Left ventricle myocardium inferior (tissue), 1 donor: ENCODE data around the gene MACROD2. TPM values are rescaled to one million over a fixed set of nuclear protein-coding genes. Genes with fewer than 3 reads are reported as not detected.

Experiments used
- DNase-seq: peaks from one replicate; pipeline ENCODE4 v3.0.0-alpha.2; 2020
- H3K27ac ChIP-seq: fragments of 200-600 bp; replicated peaks from 2 replicates; pipeline ENCODE4 v1.8.0; 2021
- H3K27me3 ChIP-seq: fragments of 200-600 bp; 2 replicates; pipeline ENCODE4 v1.8.0; 2021; ENCODE audit warnings: low read depth
- H3K36me3 ChIP-seq: fragments of 200-600 bp; 2 replicates; pipeline ENCODE4 v1.8.0; 2021
- H3K4me1 ChIP-seq: fragments of 200-600 bp; 2 replicates; pipeline ENCODE4 v1.8.0; 2021
- H3K4me3 ChIP-seq: fragments of 200-600 bp; 2 replicates; pipeline ENCODE4 v1.8.0; 2021; ENCODE audit warnings: mild to moderate bottlenecking, moderate library complexity
- H3K9me3 ChIP-seq: fragments of 200-600 bp; replicated peaks from 2 replicates; pipeline ENCODE4 v1.8.0; 2021
- intact Hi-C: fragments of 100-400 bp; cut with micrococcal nuclease; formaldehyde crosslinking; loops from one replicate; pipeline ENCODE4 v1.11.0; 2022
- total RNA-seq: library from RNA; stranded (reverse); fragmentation: NEBNext Ultra II Directional; extraction: Animal tissue kit (Norgen Biotek cat#: 25700); gene quantifications from one replicate; pipeline ENCODE4 v1.2.1, GENCODE V29; 2021
- TF ChIP-seq, protein P1 (sequence below): fragments of 200-600 bp; IDR thresholded peaks from 2 replicates; pipeline ENCODE4 v1.8.0; 2021; ENCODE audit warnings: antibody characterized with exemption, mild to moderate bottlenecking, borderline replicate concordance
- donor health status: DM: no; HTN: yes; CAD: no; lungs with severe emphysema.

MACROD2 gene
- total RNA-seq, 1 donor from 2014 or later = 3.6 TPM

DNA sequence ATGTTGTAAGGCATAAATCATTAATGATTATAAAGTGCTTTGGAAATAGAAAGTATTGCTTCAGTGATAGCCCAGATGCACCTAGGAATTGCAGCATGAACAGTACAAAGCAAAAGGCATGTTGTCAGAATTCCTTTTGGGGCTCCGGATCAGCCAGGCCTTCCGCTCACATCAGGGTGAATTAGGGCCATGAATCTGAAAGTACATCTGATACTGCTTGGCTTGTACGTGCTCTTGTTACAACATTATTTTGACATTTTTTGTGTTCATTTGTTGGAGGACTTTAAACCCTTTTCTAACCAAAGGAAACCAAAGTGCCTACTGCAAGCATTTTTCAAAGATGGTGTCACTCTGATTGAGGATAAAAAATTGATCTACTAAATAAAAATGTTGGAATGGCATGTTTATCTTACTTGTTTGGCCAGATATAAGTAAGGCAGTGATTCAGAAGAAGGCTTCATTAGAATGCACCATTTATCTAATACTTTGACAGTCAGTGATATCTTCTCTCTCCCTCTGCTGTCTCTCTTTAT lies 1347.7 kb downstream of the MACROD2 start:
- no peak for DNase-seq
- no peak overlapping the region for H3K4me3 ChIP-seq
- no peaks in the 10 kb centered on the region for H3K9me3 ChIP-seq
- no peaks in the 10 kb centered on the region for H3K27me3 ChIP-seq
- H3K4me1 ChIP-seq = no peaks in the 10 kb centered on the region
- intact Hi-C loops = no loop called here
- H3K27ac ChIP-seq = no peak overlapping the region
- TF ChIP-seq, protein P1, sequence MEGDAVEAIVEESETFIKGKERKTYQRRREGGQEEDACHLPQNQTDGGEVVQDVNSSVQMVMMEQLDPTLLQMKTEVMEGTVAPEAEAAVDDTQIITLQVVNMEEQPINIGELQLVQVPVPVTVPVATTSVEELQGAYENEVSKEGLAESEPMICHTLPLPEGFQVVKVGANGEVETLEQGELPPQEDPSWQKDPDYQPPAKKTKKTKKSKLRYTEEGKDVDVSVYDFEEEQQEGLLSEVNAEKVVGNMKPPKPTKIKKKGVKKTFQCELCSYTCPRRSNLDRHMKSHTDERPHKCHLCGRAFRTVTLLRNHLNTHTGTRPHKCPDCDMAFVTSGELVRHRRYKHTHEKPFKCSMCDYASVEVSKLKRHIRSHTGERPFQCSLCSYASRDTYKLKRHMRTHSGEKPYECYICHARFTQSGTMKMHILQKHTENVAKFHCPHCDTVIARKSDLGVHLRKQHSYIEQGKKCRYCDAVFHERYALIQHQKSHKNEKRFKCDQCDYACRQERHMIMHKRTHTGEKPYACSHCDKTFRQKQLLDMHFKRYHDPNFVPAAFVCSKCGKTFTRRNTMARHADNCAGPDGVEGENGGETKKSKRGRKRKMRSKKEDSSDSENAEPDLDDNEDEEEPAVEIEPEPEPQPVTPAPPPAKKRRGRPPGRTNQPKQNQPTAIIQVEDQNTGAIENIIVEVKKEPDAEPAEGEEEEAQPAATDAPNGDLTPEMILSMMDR = no peak
- no peaks in the 10 kb centered on the region for H3K36me3 ChIP-seq

DNA sequence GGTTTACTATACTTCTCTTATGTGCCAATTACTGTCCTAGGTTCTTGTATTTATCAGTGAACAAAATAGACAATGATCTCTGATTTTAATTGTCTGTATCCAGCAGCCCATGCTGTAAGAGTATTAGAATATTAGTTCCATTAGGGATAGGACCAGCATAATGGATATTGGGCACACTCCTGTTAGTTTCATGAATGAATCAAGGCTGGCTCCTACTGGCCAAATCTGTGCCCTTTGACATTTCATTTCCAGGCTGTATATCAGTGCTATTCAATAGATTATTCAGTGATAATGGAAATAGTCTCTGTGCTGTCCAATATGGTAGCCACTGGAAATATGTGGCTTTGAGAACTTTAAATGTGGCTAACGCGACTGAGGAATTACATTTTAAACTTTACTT lies 1350.0 kb downstream of the MACROD2 start:
- DNase-seq = no peak
- no peaks in the 10 kb centered on the region for H3K9me3 ChIP-seq
- H3K27ac ChIP-seq = no peak overlapping the region
- H3K36me3 ChIP-seq = no peaks in the 10 kb centered on the region
- H3K4me1 ChIP-seq = no peaks in the 10 kb centered on the region
- H3K4me3 ChIP-seq = no peak overlapping the region
- H3K27me3 ChIP-seq = no peaks in the 10 kb centered on the region
- intact Hi-C loops = no loop called here
- TF ChIP-seq, protein P1 = no peak

DNA sequence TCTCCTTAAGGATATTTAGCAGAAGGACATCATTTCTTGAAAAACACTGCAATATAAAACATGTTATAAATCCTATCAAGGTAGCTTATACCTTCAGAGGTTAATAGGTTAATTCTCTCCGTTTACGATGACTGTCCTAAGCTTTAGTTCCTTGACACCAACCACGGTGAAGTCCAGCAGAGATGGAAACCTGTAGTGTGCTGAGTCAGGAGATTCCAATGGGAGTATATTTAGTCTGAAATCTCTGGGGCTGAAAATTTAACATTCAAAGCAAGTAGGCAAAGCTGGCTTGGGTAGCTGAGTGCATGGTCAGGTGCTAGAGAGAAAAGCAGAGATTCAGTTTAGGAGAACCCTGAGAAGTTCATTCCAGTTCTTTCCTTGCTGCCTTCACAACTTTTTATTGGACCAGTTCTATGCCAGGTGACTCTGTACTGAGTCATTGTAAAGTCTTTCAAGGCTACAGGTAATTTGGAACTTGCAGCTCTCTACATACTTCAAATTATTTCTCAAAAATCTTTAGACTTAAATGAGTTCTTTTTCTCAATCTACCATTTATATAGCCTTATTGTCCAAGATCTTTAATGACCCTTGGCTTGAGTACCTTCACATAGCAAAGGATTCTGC lies 1351.5 kb downstream of the MACROD2 start:
- no peaks in the 10 kb centered on the region for H3K9me3 ChIP-seq
- intact Hi-C loops = no loop called here
- no peaks in the 10 kb centered on the region for H3K27me3 ChIP-seq
- no peak overlapping the region for H3K27ac ChIP-seq
- TF ChIP-seq, protein P1 = no peak
- no peak overlapping the region for H3K4me3 ChIP-seq
- DNase-seq = no peak
- no peaks in the 10 kb centered on the region for H3K4me1 ChIP-seq
- no peaks in the 10 kb centered on the region for H3K36me3 ChIP-seq

DNA sequence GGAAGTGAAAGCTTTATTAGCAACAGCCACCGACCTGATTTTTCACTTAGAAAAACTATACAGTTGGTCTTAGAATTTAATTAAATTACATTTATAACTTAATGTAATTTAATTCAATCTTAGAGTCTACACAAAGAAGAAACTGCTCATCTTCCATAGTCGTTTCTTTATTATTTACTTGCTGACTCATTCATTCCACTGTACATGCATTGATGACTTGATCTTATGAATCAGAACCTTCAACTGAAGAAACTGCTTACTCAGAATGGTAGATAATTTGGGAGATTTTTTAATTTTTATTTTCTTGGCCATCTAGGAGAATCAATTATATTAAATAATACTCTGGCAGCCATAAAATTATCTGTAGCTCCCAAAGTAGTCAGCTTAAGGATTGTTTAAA lies 1363.7 kb downstream of the MACROD2 start:
- Histone ChIP-seq H3K27me3 (no peaks in the 10 kb centered on the region), H3K4me1 (no peaks in the 10 kb centered on the region), H3K36me3 (no peaks in the 10 kb centered on the region), H3K27ac (no peak overlapping the region), H3K4me3 (no peak overlapping the region), H3K9me3 (no peaks in the 10 kb centered on the region)
- TF ChIP-seq, protein P1 = no peak
- intact Hi-C loops = no loop called here
- DNase-seq = no peak

DNA sequence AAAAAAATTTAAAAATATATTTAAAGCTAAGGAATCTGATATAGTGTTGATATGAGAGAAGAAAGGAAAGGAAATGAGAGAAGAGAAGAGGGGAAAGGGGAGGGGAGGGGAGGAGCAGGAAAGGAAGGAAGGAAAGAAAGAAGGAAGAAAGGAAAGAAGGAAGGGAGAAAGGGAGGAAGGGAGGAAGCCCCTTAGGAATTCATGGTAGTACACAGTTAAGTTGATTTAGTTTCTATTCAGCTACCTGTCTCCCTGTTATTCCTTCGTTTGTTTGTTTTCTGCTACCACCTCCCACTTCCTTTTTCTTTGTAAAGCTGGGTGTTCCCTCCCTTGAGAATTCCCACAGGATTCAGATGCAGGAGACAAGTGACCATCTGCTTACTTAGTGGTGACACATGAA lies 1367.5 kb downstream of the MACROD2 start:
- Histone ChIP-seq H3K27ac (no peak overlapping the region), H3K36me3 (no peaks in the 10 kb centered on the region), H3K27me3 (no peaks in the 10 kb centered on the region), H3K4me1 (no peaks in the 10 kb centered on the region), H3K9me3 (no peaks in the 10 kb centered on the region), H3K4me3 (no peak overlapping the region)
- intact Hi-C loops = no loop called here
- no peak for DNase-seq
- TF ChIP-seq, protein P1 = no peak
